Endothelial cell of umbilical vein (primary cell): Measurements from ENCODE around the gene EMC9. TPM values are rescaled to one million over a fixed set of nuclear protein-coding genes. Genes with fewer than 3 reads are reported as not detected.

Experiments used
- BruUV-seq: library from RNA; stranded (reverse); fragments of 400-500 nt; replicated peaks from 2 replicates; lab custom pipeline; 2021; lab: Mats Ljungman, UMichigan
- CTCF ChIA-PET: fragments of 300-600, 350-600 bp; sonication (Branson Sonifier 250); formaldehyde crosslinking; loops from one replicate; lab custom pipeline; 2021; ENCODE audit warnings: antibody characterized with exemption, inconsistent platforms; lab: Charles Lee
- POLR2A ChIA-PET: fragments of 300-600, 350-600 bp; sonication (Branson Sonifier 250); formaldehyde crosslinking; loops from one replicate; lab custom pipeline; 2021; ENCODE audit warnings: antibody characterized with exemption, inconsistent platforms; lab: Charles Lee
- DNase-seq: peaks from one replicate; pipeline ENCODE4 v3.0.0-alpha.2; 2011; ENCODE audit warnings: low read depth, low spot score
- FAIRE-seq: peaks from 2 replicates; lab custom pipeline; 2011; peaks lifted over from hg19 to GRCh38; lab: Jason Lieb, UNC
- H2AFZ ChIP-seq: 2 replicates; pipeline ENCODE4 v1.6.0; 2012; ENCODE audit warnings: low read depth, low read length, control low read depth, inconsistent platforms
- H3K27ac ChIP-seq: 2 replicates; pipeline ENCODE4 v1.5.1; 2011; ENCODE audit warnings: low read depth, mild to moderate bottlenecking, control low read depth, low read length, moderate library complexity; ENCODE audit not compliant: insufficient read depth
- H3K27me3 ChIP-seq, 2 experiments: 2 replicates each; pipeline versions ENCODE4 v1.6.0 to v1.6.1; 2011; ENCODE audit warnings: low read length in 2 of 2, mixed read lengths in 1 of 2; ENCODE audit not compliant: control insufficient read depth in 2 of 2, insufficient read depth in 2 of 2
- H3K36me3 ChIP-seq, 2 experiments: 2 replicates in 1 of 2; 3 replicates in 1 of 2; pipeline ENCODE4 v1.5.1; 2011; ENCODE audit warnings: low read length in 2 of 2, mild to moderate bottlenecking in 1 of 2, moderate library complexity in 1 of 2; ENCODE audit not compliant: control insufficient read depth in 2 of 2, insufficient read depth in 2 of 2; ENCODE audit errors: extremely low read depth in 1 of 2
- H3K4me1 ChIP-seq: 3 replicates; pipeline ENCODE4 v1.5.1; 2011; ENCODE audit warnings: mild to moderate bottlenecking, low read length; ENCODE audit not compliant: control insufficient read depth, insufficient read depth; ENCODE audit errors: extremely low read depth
- H3K4me2 ChIP-seq: 2 replicates; pipeline ENCODE4 v1.6.1; 2011; ENCODE audit warnings: low read length, control low read depth, mixed read lengths; ENCODE audit not compliant: insufficient read depth
- H3K4me3 ChIP-seq, 3 experiments: fragments of 200-600 bp in 1 of 3; sonication (generic), shearing (Covaris generic) in 1 of 3; replicated peaks in 1 of 3; 2 replicates each; pipeline ENCODE4 v1.5.1; 2011 to 2016; ENCODE audit warnings: control low read depth in 3 of 3, low read length in 3 of 3, mild to moderate bottlenecking in 2 of 3, inconsistent platforms in 1 of 3, low read depth in 1 of 3, moderate library complexity in 1 of 3; ENCODE audit not compliant: insufficient read depth in 1 of 3
- H3K79me2 ChIP-seq: 2 replicates; pipeline ENCODE4 v1.6.0; 2012; ENCODE audit warnings: low read length, inconsistent platforms; ENCODE audit not compliant: control insufficient read depth, insufficient read depth
- H3K9ac ChIP-seq: replicated peaks from 2 replicates; pipeline ENCODE3; 2011; ENCODE audit warnings: low read length, control low read depth; ENCODE audit not compliant: insufficient read depth; ENCODE audit errors: extremely low read depth
- H3K9me1 ChIP-seq: replicated peaks from 3 replicates; pipeline ENCODE4 v1.6.0; 2011; ENCODE audit warnings: mild to moderate bottlenecking, low read length; ENCODE audit not compliant: control insufficient read depth, insufficient read depth; ENCODE audit errors: extremely low read depth
- H3K9me3 ChIP-seq: replicated peaks from 2 replicates; pipeline ENCODE4 v1.5.1; 2012; ENCODE audit warnings: low read length, inconsistent platforms; ENCODE audit not compliant: control insufficient read depth, insufficient read depth
- H4K20me1 ChIP-seq: replicated peaks from 2 replicates; pipeline ENCODE3; 2011; ENCODE audit warnings: mild to moderate bottlenecking, low read length; ENCODE audit not compliant: control insufficient read depth, insufficient read depth; ENCODE audit errors: extremely low read depth
- EZH2 ChIP-seq: IDR thresholded peaks from 2 replicates; pipeline ENCODE4 v1.6.1; 2012; ENCODE audit warnings: borderline replicate concordance, low read depth, mild to moderate bottlenecking, moderate library complexity, low read length, inconsistent platforms; ENCODE audit not compliant: severe bottlenecking
- FOS ChIP-seq: IDR thresholded peaks from 2 replicates; pipeline ENCODE4 v1.6.1; 2011; ENCODE audit warnings: mild to moderate bottlenecking, low read length, moderate library complexity, borderline replicate concordance; ENCODE audit not compliant: insufficient read depth
- GATA2 ChIP-seq: IDR thresholded peaks from 2 replicates; pipeline ENCODE4 v1.7.0; 2011; ENCODE audit warnings: low read depth, mild to moderate bottlenecking, moderate library complexity, mixed read lengths, low read length; ENCODE audit not compliant: insufficient read length, insufficient read depth
- JUN ChIP-seq: IDR thresholded peaks from 2 replicates; pipeline ENCODE4 v1.6.1; 2011; ENCODE audit warnings: borderline replicate concordance, low read depth; ENCODE audit not compliant: insufficient read length, insufficient read depth
- MYC ChIP-seq: IDR thresholded peaks from one replicate; pipeline ENCODE4 v1.6.1; 2011; ENCODE audit warnings: mild to moderate bottlenecking, low read depth, low read length
- POLR2A ChIP-seq: IDR thresholded peaks from 2 replicates; pipeline ENCODE4 v1.6.1; 2012; ENCODE audit warnings: low read depth, mild to moderate bottlenecking, control low read depth, low read length
- POLR2AphosphoS5 ChIP-seq: IDR thresholded peaks from 2 replicates; pipeline ENCODE4 v1.6.1; 2012; ENCODE audit warnings: low read depth, mild to moderate bottlenecking, control low read depth, low read length, moderate library complexity; ENCODE audit not compliant: insufficient read depth
- dilution Hi-C: fragments of 300-500 bp; cut with MboI; formaldehyde crosslinking; loops from one replicate; pipeline ENCODE4 v1.15.0; 2019; ENCODE audit warnings: low sequenced_read_pairs; ENCODE audit not compliant: extremely low pct_ligation_motif_present
- intact Hi-C: fragments of 100-400 bp; cut with micrococcal nuclease; formaldehyde crosslinking; loops from one replicate; pipeline ENCODE4 v1.10.0; 2022
- polyA plus RNA-seq, 4 experiments: library from polyadenylated mRNA; depleted of rRNA in 3 of 4; stranded (reverse) in 3 of 4; unstranded in 1 of 4; fragments of >200 nt; gene quantifications; 2 replicates each; pipeline versions ENCODE4 v1.2.1 to v1.2.3, GENCODE V29; 2011 to 2012; ENCODE audit warnings: missing spikeins in 1 of 4
- total RNA-seq: library from RNA; stranded (reverse); gene quantifications from 2 replicates; pipeline ENCODE4 v1.2.3, GENCODE V29; 2021
- TF ChIP-seq, protein P1 (sequence below): IDR thresholded peaks from 2 replicates; pipeline ENCODE4 v1.6.1; 2011; ENCODE audit not compliant: insufficient read depth, insufficient read length
- TF ChIP-seq, protein P2 (sequence below), 2 donors: IDR thresholded peaks; 1 replicate in 1 of 2; 2 replicates in 1 of 2; pipeline ENCODE4 v1.5.1; 2011; ENCODE audit warnings: low read length in 2 of 2, mild to moderate bottlenecking in 2 of 2, moderate library complexity in 2 of 2, control low read depth in 1 of 2, inconsistent platforms in 1 of 2, low read depth in 1 of 2; ENCODE audit not compliant: insufficient read depth in 1 of 2; ENCODE audit errors: extremely low read depth in 1 of 2

EMC9 gene
- total and polyA plus RNA-seq, 2 donors (not counting 3 experiments of a cell fraction or from before 2014, with no cell fraction given): 21.8 to 31.8 TPM

DNA sequence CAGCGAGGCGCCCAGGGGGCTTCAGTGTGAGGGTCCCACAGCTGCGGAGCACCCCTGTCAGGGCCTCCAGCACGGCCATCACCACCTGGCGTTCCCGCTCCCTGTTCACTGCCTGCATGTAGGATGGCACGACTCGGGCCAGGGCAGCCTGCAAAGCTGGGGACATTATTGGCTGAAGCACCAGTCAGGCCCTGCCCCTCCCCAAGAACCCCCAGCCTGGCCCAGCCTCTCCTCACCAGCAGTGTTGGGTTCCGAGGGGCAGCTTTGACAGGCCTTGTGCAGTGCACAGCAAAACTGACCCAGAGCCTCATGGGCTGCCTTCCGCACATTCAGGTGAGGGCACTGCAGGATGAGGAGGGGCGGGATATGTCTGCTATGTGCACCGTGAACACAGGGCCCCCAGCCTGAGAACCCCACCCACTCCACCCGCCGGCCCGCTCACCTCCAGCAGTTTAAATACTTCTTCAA is 41.7 kb upstream of the EMC9 start:
- FAIRE-seq (no peak), DNase-seq (no peak)
- no peak overlapping the region for H3K4me3 ChIP-seq
- H3K27ac ChIP-seq: no peak overlapping the region
- dilution Hi-C loops (no loop called here), intact Hi-C loops (no loop called here)
- POLR2A ChIA-PET: no interaction called here
- CTCF ChIA-PET: interaction anchor here (1.9 kb wide), 1 partner anchor 114 kb away, joined by 7 read pairs; no protein-coding TSS in a partner anchor
- no TSS peak for BruUV-seq
- no peaks in the 10 kb centered on the region for H3K9me1 ChIP-seq
- peaks cover 5% of the 10 kb centered on the region for H3K79me2 ChIP-seq
- no peaks in the 10 kb centered on the region for H4K20me1 ChIP-seq
- H3K9ac ChIP-seq: no peak overlapping the region
- H3K36me3 ChIP-seq: peaks cover 0 to 40% of the 10 kb centered on the region in 2 experiments
- no peaks in the 10 kb centered on the region for H3K9me3 ChIP-seq
- peaks cover 6% of the 10 kb centered on the region for H3K4me1 ChIP-seq
- H3K4me2 ChIP-seq: no peak overlapping the region
- no peaks in the 10 kb centered on the region for H3K27me3 ChIP-seq
- no peak for TF ChIP-seq FOS
- TF ChIP-seq POLR2A: no peak
- no peak for TF ChIP-seq JUN
- TF ChIP-seq POLR2AphosphoS5: no peak
- H2AFZ ChIP-seq: no peak overlapping the region

DNA sequence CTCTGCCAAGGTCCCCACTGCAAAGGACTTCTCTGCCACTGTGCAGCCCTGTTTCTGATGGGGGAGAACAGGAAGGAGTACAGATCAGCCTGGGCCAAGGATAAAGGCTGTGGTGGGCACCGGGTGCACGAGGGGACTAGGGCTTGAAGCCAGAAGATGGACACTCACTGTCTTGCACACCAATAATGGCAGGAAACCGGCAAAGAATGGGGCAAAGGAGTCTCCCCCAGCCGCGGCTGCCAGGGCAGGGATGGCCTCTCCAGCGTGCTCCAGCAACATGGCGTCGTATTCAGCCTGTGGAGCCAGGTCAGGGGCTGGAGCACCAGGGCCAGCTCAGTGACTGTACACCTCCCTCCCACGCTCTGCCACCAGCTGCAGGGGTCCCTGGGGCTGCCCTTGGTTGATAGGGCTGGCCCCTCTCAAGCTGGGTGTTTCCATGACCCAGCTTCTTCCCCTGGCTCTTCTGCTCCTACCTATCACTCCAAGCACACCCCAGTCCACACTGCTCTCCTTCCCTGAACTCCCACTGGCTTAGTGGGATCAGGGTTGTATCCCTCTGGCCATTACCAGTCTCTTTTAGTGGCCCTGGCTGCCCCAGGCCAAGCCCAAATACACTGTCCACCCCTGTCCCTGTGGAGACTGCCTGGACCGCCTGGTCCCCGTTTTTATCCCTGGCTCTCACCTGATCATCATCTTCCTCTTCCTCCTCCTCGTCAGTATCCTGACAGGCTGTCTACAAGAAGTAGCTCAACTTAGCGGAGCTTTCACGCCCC is 40.9 kb upstream of the EMC9 start:
- dilution Hi-C loops: no loop called here
- ChIA-PET CTCF (interaction anchor here (1.9 kb wide), 1 partner anchor 115 kb away, joined by 7 read pairs; no protein-coding TSS in a partner anchor), POLR2A (no interaction called here)
- intact Hi-C loops: no loop called here
- FAIRE-seq: no peak
- Histone ChIP-seq H2AFZ (no peak overlapping the region), H3K79me2 (no peaks in the 10 kb centered on the region), H3K27me3 (no peaks in the 10 kb centered on the region), H4K20me1 (no peaks in the 10 kb centered on the region), H3K9me1 (no peaks in the 10 kb centered on the region), H3K4me1 (no peaks in the 10 kb centered on the region), H3K36me3 (peaks cover 0 to 40% of the 10 kb centered on the region in 2 experiments), H3K9me3 (no peaks in the 10 kb centered on the region), H3K27ac (no peak overlapping the region), H3K4me3 (no peak overlapping the region), H3K9ac (no peak overlapping the region), H3K4me2 (no peak overlapping the region)
- no TSS peak for BruUV-seq
- TF ChIP-seq EZH2 (no peak), MYC (no peak), JUN (no peak), GATA2 (no peak), POLR2AphosphoS5 (no peak), FOS (no peak), POLR2A (no peak)
- TF ChIP-seq, protein P1, sequence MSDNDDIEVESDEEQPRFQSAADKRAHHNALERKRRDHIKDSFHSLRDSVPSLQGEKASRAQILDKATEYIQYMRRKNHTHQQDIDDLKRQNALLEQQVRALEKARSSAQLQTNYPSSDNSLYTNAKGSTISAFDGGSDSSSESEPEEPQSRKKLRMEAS: no peak
- TF ChIP-seq, protein P2, sequence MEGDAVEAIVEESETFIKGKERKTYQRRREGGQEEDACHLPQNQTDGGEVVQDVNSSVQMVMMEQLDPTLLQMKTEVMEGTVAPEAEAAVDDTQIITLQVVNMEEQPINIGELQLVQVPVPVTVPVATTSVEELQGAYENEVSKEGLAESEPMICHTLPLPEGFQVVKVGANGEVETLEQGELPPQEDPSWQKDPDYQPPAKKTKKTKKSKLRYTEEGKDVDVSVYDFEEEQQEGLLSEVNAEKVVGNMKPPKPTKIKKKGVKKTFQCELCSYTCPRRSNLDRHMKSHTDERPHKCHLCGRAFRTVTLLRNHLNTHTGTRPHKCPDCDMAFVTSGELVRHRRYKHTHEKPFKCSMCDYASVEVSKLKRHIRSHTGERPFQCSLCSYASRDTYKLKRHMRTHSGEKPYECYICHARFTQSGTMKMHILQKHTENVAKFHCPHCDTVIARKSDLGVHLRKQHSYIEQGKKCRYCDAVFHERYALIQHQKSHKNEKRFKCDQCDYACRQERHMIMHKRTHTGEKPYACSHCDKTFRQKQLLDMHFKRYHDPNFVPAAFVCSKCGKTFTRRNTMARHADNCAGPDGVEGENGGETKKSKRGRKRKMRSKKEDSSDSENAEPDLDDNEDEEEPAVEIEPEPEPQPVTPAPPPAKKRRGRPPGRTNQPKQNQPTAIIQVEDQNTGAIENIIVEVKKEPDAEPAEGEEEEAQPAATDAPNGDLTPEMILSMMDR (IDR thresholded peaks at IDR 0.05; ENCODE audit: extremely low read depth in 1 of 2, insufficient read depth in 1 of 2, low read depth in 1 of 2, low read length in 2 of 2): no peak
- DNase-seq: no peak
